CD14-positive monocyte (primary cell): ENCODE results near the gene THRA. TPM values are rescaled to one million over a fixed set of nuclear protein-coding genes. Genes with fewer than 3 reads are reported as not detected.
A peak's percentile ranks its signal among the peaks of the same experiment; 100 is the strongest.

Source experiments
- DNase-seq, 3 donors: peaks; one replicate each; pipeline ENCODE4 v3.0.0-alpha.2; 2011 to 2022
- H2AFZ ChIP-seq: 2 replicates; pipeline ENCODE4 v1.6.0; 2012; ENCODE audit warnings: mild to moderate bottlenecking, low read depth, low read length, inconsistent platforms; ENCODE audit not compliant: insufficient read depth, poor library complexity, severe bottlenecking
- H3K27ac ChIP-seq, 2 donors: 1 replicate in 1 of 2; 2 replicates in 1 of 2; pipeline ENCODE4 v1.5.1; 2012 to 2013; ENCODE audit warnings: low read length in 2 of 2, control low read depth in 1 of 2, inconsistent platforms in 1 of 2, low read depth in 1 of 2, mild to moderate bottlenecking in 1 of 2
- H3K27me3 ChIP-seq, 2 donors: one replicate each; pipeline versions ENCODE4 v1.6.0 to v1.6.1; 2011 to 2013; ENCODE audit warnings: low read length in 2 of 2; ENCODE audit not compliant: control insufficient read depth in 2 of 2, insufficient read depth in 2 of 2
- H3K36me3 ChIP-seq, 2 donors: replicated peaks in 1 of 2; 1 replicate in 1 of 2; 2 replicates in 1 of 2; pipeline versions ENCODE4 v1.5.1 to v1.6.1; 2012 to 2013; ENCODE audit warnings: low read length in 2 of 2, control low read depth in 1 of 2, inconsistent platforms in 1 of 2, mild to moderate bottlenecking in 1 of 2; ENCODE audit not compliant: insufficient read depth in 2 of 2, control insufficient read depth in 1 of 2
- H3K4me1 ChIP-seq, 2 donors: 1 replicate in 1 of 2; 2 replicates in 1 of 2; pipeline versions ENCODE4 v1.5.1 to v1.6.1; 2012 to 2013; ENCODE audit warnings: low read length in 2 of 2, control low read depth in 1 of 2, inconsistent platforms in 1 of 2, mild to moderate bottlenecking in 1 of 2, moderate library complexity in 1 of 2; ENCODE audit not compliant: insufficient read depth in 2 of 2, control insufficient read depth in 1 of 2
- H3K4me2 ChIP-seq: replicated peaks from 2 replicates; pipeline ENCODE3; 2012; ENCODE audit warnings: low read length, moderate library complexity, mild to moderate bottlenecking; ENCODE audit not compliant: poor library complexity, severe bottlenecking; ENCODE audit errors: extremely low read depth
- H3K4me3 ChIP-seq, 3 experiments: fragments of 200-600 bp in 1 of 3; sonication (generic) in 1 of 3; replicated peaks in 1 of 3; 1 replicate in 2 of 3; 2 replicates in 1 of 3; pipeline ENCODE4 v1.5.1; 2011 to 2013; ENCODE audit warnings: low read length in 3 of 3, mild to moderate bottlenecking in 3 of 3, control low read depth in 2 of 3, low read depth in 2 of 3, inconsistent platforms in 1 of 3, moderate library complexity in 1 of 3
- H3K79me2 ChIP-seq: 2 replicates; pipeline ENCODE4 v1.6.0; 2012; ENCODE audit warnings: mild to moderate bottlenecking, control low read depth, inconsistent platforms, low read length, moderate library complexity; ENCODE audit not compliant: insufficient read depth
- H3K9ac ChIP-seq: 2 replicates; pipeline ENCODE4 v1.6.0; 2017; ENCODE audit warnings: low read length, mild to moderate bottlenecking; ENCODE audit not compliant: insufficient read depth, poor library complexity, severe bottlenecking
- H3K9me3 ChIP-seq, 2 donors: replicated peaks in 1 of 2; 1 replicate in 1 of 2; 2 replicates in 1 of 2; pipeline versions ENCODE4 v1.5.1 to v1.6.1; 2012 to 2013; ENCODE audit warnings: low read length in 2 of 2, control low read depth in 1 of 2; ENCODE audit not compliant: control insufficient read depth in 1 of 2, insufficient read depth in 1 of 2
- H4K20me1 ChIP-seq: 2 replicates; pipeline ENCODE4 v1.6.0; 2012; ENCODE audit warnings: mild to moderate bottlenecking, low read length, control low read depth, moderate library complexity; ENCODE audit not compliant: insufficient read depth
- H3K27ac Mint-ChIP-seq, 7 donors: one replicate each; pipeline ENCODE4 v1.8.0; 2020; ENCODE audit warnings: mild to moderate bottlenecking in 7 of 7, mixed read lengths in 7 of 7, moderate library complexity in 6 of 7, inconsistent platforms in 2 of 7
- H3K27me3 Mint-ChIP-seq, 3 donors: one replicate each; pipeline ENCODE4 v1.8.0; 2021 to 2022; ENCODE audit warnings: low read depth in 3 of 3, mild to moderate bottlenecking in 3 of 3, mixed read lengths in 3 of 3, moderate library complexity in 3 of 3, inconsistent platforms in 1 of 3
- H3K36me3 Mint-ChIP-seq, 2 donors: one replicate each; pipeline ENCODE4 v1.8.0; 2020; ENCODE audit warnings: mixed read lengths in 2 of 2, inconsistent platforms in 1 of 2, mild to moderate bottlenecking in 1 of 2
- H3K4me1 Mint-ChIP-seq: one replicate; pipeline ENCODE4 v1.8.0; 2020; ENCODE audit warnings: mild to moderate bottlenecking, mixed read lengths
- H3K4me3 Mint-ChIP-seq, 2 donors: one replicate each; pipeline ENCODE4 v1.8.0; 2020; ENCODE audit warnings: mild to moderate bottlenecking in 2 of 2, mixed read lengths in 2 of 2, moderate library complexity in 1 of 2
- H3K9me3 Mint-ChIP-seq, 7 donors: one replicate each; pipeline ENCODE4 v1.8.0; 2020 to 2022; ENCODE audit warnings: mixed read lengths in 7 of 7, mild to moderate bottlenecking in 6 of 7, moderate library complexity in 6 of 7, inconsistent platforms in 2 of 7
- CTCF ChIP-seq: fragments of 200-600 bp; IDR thresholded peaks from one replicate; pipeline ENCODE4 v1.8.0; 2022; ENCODE audit warnings: antibody characterized with exemption, mild to moderate bottlenecking
- WGBS: methylation state at CpG from one replicate; pipeline ENCODE4 v1.1.5; 2013; ENCODE audit warnings: missing lambda C conversion rate; ENCODE audit not compliant: insufficient coverage; 5-methylcytosine and 5-hydroxymethylcytosine counted together
- intact Hi-C, 2 donors: fragments of 100-400 bp; cut with micrococcal nuclease; formaldehyde crosslinking; loops; one replicate each; pipeline versions ENCODE4 v1.15.0 to v1.15.1; 2023
- polyA plus RNA-seq, 3 donors: library from polyadenylated mRNA; depleted of rRNA in 1 of 3; unstranded in 2 of 3; stranded (reverse) in 1 of 3; fragments of 300-500 nt in 2 of 3; fragments of >200 nt in 1 of 3; fragmentation: Illumina TruSeq in 2 of 3; gene quantifications; 1 replicate in 2 of 3; 2 replicates in 1 of 3; pipeline ENCODE4 v1.2.3, GENCODE V29; 2012 to 2021

THRA gene
- polyA plus RNA-seq, 3 donors: 2.5 to 7.5 (median 3.8) TPM

- H2AFZ ChIP-seq: no peak overlapping the region
- peak in 1 of 3 donors; percentile 31 for DNase-seq
- peaks cover 0 to 3% (median 0%) of the 10 kb centered on the region in 7 donors for H3K9me3 Mint-ChIP-seq
- no peaks in the 10 kb centered on the region for H3K79me2 ChIP-seq
- no peaks in the 10 kb centered on the region for H4K20me1 ChIP-seq
- H3K4me3 ChIP-seq: no peak overlapping the region
- peaks cover 14 to 22% of the 10 kb centered on the region in 2 donors for H3K36me3 Mint-ChIP-seq
- H3K27ac Mint-ChIP-seq: no peak overlapping the region
- H3K36me3 ChIP-seq: peaks cover 12 to 19% of the 10 kb centered on the region in 2 donors
- WGBS: 78% methylated on average over 10 of the region's 18 CpGs
- H3K27ac ChIP-seq: no peak overlapping the region
- no peaks in the 10 kb centered on the region for H3K9me3 ChIP-seq
- H3K4me3 Mint-ChIP-seq: no peak overlapping the region
- no peaks in the 10 kb centered on the region for H3K27me3 ChIP-seq
- peaks cover 10 to 29% (median 13%) of the 10 kb centered on the region in 3 donors for H3K27me3 Mint-ChIP-seq
- H3K4me1 ChIP-seq: no peaks in the 10 kb centered on the region
- H3K4me1 Mint-ChIP-seq: peaks cover 6% of the 10 kb centered on the region
- no peak for TF ChIP-seq CTCF
- H3K4me2 ChIP-seq: no peak overlapping the region
- H3K9ac ChIP-seq: no peak overlapping the region
- intact Hi-C loops: loop anchor here (5.0 to 10.0 kb wide), 3 partner anchors 150 to 278 kb away; no protein-coding TSS in a partner anchor
Observed at GRCh38 chr17:40014375-40014980, 48.3 kb upstream of the THRA start.

GRCh38 chr17:40015005-40015997, 47.5 kb upstream of the THRA start, which contains the start of gene CSF3:
Gene CSF3 (plus strand): TSS chr17:40015440. CDS start chr17:40015475, 35 bp downstream.
- peak within 1 kb of the TSS in 1 of 7 donors; percentile 5 for H3K27ac Mint-ChIP-seq
- no peaks in the 10 kb centered on the region for H3K27me3 ChIP-seq
- H3K9me3 ChIP-seq: no peaks in the 10 kb centered on the region
- H3K9me3 Mint-ChIP-seq: peaks cover 0 to 3% (median 0%) of the 10 kb centered on the region in 7 donors
- intact Hi-C loops: loop anchor here in 1 of 2 donors (10.0 kb wide), 1 partner anchor 150 kb away; no protein-coding TSS in a partner anchor
- H3K4me1 ChIP-seq: no peaks in the 10 kb centered on the region
- H3K4me3 Mint-ChIP-seq: no peak within 1 kb of the TSS
- H4K20me1 ChIP-seq: no peaks in the 10 kb centered on the region
- H3K27me3 Mint-ChIP-seq: peaks cover 10 to 29% (median 13%) of the 10 kb centered on the region in 3 donors
- H3K36me3 ChIP-seq: peaks cover 20 to 28% of the 10 kb centered on the region in 2 donors
- no peak for TF ChIP-seq CTCF
- H3K36me3 Mint-ChIP-seq: peaks cover 22 to 30% of the 10 kb centered on the region in 2 donors
- no peaks in the 10 kb centered on the region for H3K79me2 ChIP-seq
- H2AFZ ChIP-seq: no peak within 1 kb of the TSS
- no peak within 1 kb of the TSS for H3K4me3 ChIP-seq
- H3K27ac ChIP-seq: no peak within 1 kb of the TSS
- 38% methylated on average over 13 of the region's 20 CpGs for WGBS
- DNase-seq: peak in 1 of 3 donors; percentile 24
- H3K4me1 Mint-ChIP-seq: peaks cover 6% of the 10 kb centered on the region
- H3K4me2 ChIP-seq: no peak within 1 kb of the TSS
- H3K9ac ChIP-seq: no peak within 1 kb of the TSS
